ENCODE measurements around the gene PCDH9.

The PCDH9 gene

GRCh38 chr13:66528944-66529576, 701.1 kb downstream of the PCDH9 start:
- no peak overlapping the region for H4K8ac ChIP-seq (ENCODE audit: low read depth, low read length)
- no peak overlapping the region for H3K9ac ChIP-seq (ENCODE audit: low read length)
- H3K79me2 ChIP-seq (ENCODE audit: control insufficient read depth, insufficient read depth, low read length, poor library complexity): no peaks in the 10 kb centered on the region
- no peak overlapping the region for H3K27ac ChIP-seq (ENCODE audit: low read depth, low read length)
- no peak overlapping the region for H3K4me2 ChIP-seq (ENCODE audit: low read length)
- no peak overlapping the region for H4K91ac ChIP-seq (ENCODE audit: low read depth, low read length)
- no peak overlapping the region for H4K12ac ChIP-seq (ENCODE audit: low read depth, low read length)
- H3K4me3 ChIP-seq (ENCODE audit: low read depth, low read length): no peak overlapping the region
- H2BK120ac ChIP-seq (ENCODE audit: insufficient read depth, low read length, poor library complexity): no peak overlapping the region
- no peaks in the 10 kb centered on the region for H3K27me3 ChIP-seq (ENCODE audit: insufficient read depth, low read length)
- H3K4me1 ChIP-seq (ENCODE audit: control insufficient read depth in 1 of 2, insufficient read depth in 2 of 2, low read length in 2 of 2): no peaks in the 10 kb centered on the region
- no CpG with 5 or more reads among the region's 2 CpGs for WGBS (ENCODE audit: extremely low coverage, insufficient coverage, insufficient read length)
- no peak overlapping the region for H2AK5ac ChIP-seq (ENCODE audit: low read length)
- H3K79me1 ChIP-seq (ENCODE audit: low read length): no peaks in the 10 kb centered on the region
- DNase-seq: no peak
- no peaks in the 10 kb centered on the region for H3K9me3 ChIP-seq (ENCODE audit: insufficient read depth, low read depth, low read length)
- no peak overlapping the region for H2BK12ac ChIP-seq (ENCODE audit: low read length)
- no peaks in the 10 kb centered on the region for H3K36me3 ChIP-seq (ENCODE audit: control insufficient read depth in 1 of 2, insufficient read depth in 2 of 2, low read length in 2 of 2)
- no peak overlapping the region for H3K18ac ChIP-seq (ENCODE audit: low read length)
- no peak overlapping the region for H2AFZ ChIP-seq (ENCODE audit: insufficient read depth, low read length, poor library complexity)
- H2BK5ac ChIP-seq (ENCODE audit: low read depth, low read length, poor library complexity): no peak overlapping the region
- H3K4ac ChIP-seq (ENCODE audit: low read depth, low read length): no peak overlapping the region
- no peak overlapping the region for H3K23ac ChIP-seq (ENCODE audit: low read length)
- no peak overlapping the region for H3K14ac ChIP-seq (ENCODE audit: low read length)

GRCh38 chr13:66528180-66528579, 702.0 kb downstream of the PCDH9 start:
- H3K18ac ChIP-seq (ENCODE audit: low read length): no peak overlapping the region
- H3K4me1 ChIP-seq (ENCODE audit: control insufficient read depth in 1 of 2, insufficient read depth in 2 of 2, low read length in 2 of 2): no peaks in the 10 kb centered on the region
- no peak for DNase-seq
- no peak overlapping the region for H2AFZ ChIP-seq (ENCODE audit: insufficient read depth, low read length, poor library complexity)
- no peak overlapping the region for H3K23ac ChIP-seq (ENCODE audit: low read length)
- no peak overlapping the region for H3K4me3 ChIP-seq (ENCODE audit: low read depth, low read length)
- no peaks in the 10 kb centered on the region for H3K27me3 ChIP-seq (ENCODE audit: insufficient read depth, low read length)
- no peaks in the 10 kb centered on the region for H3K9me3 ChIP-seq (ENCODE audit: insufficient read depth, low read depth, low read length)
- no CpG with 5 or more reads among the region's 5 CpGs for WGBS (ENCODE audit: extremely low coverage, insufficient coverage, insufficient read length)
- H3K4me2 ChIP-seq (ENCODE audit: low read length): no peak overlapping the region
- no peak overlapping the region for H3K4ac ChIP-seq (ENCODE audit: low read depth, low read length)
- H2BK12ac ChIP-seq (ENCODE audit: low read length): no peak overlapping the region
- no peak overlapping the region for H4K8ac ChIP-seq (ENCODE audit: low read depth, low read length)
- H3K79me2 ChIP-seq (ENCODE audit: control insufficient read depth, insufficient read depth, low read length, poor library complexity): no peaks in the 10 kb centered on the region
- H3K79me1 ChIP-seq (ENCODE audit: low read length): no peaks in the 10 kb centered on the region
- H2BK120ac ChIP-seq (ENCODE audit: insufficient read depth, low read length, poor library complexity): no peak overlapping the region
- H3K36me3 ChIP-seq (ENCODE audit: control insufficient read depth in 1 of 2, insufficient read depth in 2 of 2, low read length in 2 of 2): no peaks in the 10 kb centered on the region
- H2BK5ac ChIP-seq (ENCODE audit: low read depth, low read length, poor library complexity): no peak overlapping the region
- no peak overlapping the region for H3K14ac ChIP-seq (ENCODE audit: low read length)
- H4K91ac ChIP-seq (ENCODE audit: low read depth, low read length): no peak overlapping the region
- no peak overlapping the region for H4K12ac ChIP-seq (ENCODE audit: low read depth, low read length)
- no peak overlapping the region for H2AK5ac ChIP-seq (ENCODE audit: low read length)
- H3K9ac ChIP-seq (ENCODE audit: low read length): no peak overlapping the region
- H3K27ac ChIP-seq (ENCODE audit: low read depth, low read length): no peak overlapping the region

GRCh38 chr13:66520511-66521355, 709.4 kb downstream of the PCDH9 start:
- Histone ChIP-seq H4K91ac (ENCODE audit: low read depth, low read length) (no peak overlapping the region), H3K18ac (ENCODE audit: low read length) (no peak overlapping the region), H2BK5ac (ENCODE audit: low read depth, low read length, poor library complexity) (no peak overlapping the region), H3K4me2 (ENCODE audit: low read length) (no peak overlapping the region), H3K4ac (ENCODE audit: low read depth, low read length) (no peak overlapping the region), H3K4me1 (ENCODE audit: control insufficient read depth in 1 of 2, insufficient read depth in 2 of 2, low read length in 2 of 2) (no peaks in the 10 kb centered on the region), H3K27me3 (ENCODE audit: insufficient read depth, low read length) (no peaks in the 10 kb centered on the region), H3K79me1 (ENCODE audit: low read length) (no peaks in the 10 kb centered on the region), H3K36me3 (ENCODE audit: control insufficient read depth in 1 of 2, insufficient read depth in 2 of 2, low read length in 2 of 2) (no peaks in the 10 kb centered on the region), H2AFZ (ENCODE audit: insufficient read depth, low read length, poor library complexity) (no peak overlapping the region), H4K12ac (ENCODE audit: low read depth, low read length) (no peak overlapping the region), H2BK12ac (ENCODE audit: low read length) (no peak overlapping the region), H3K23ac (ENCODE audit: low read length) (no peak overlapping the region), H3K79me2 (ENCODE audit: control insufficient read depth, insufficient read depth, low read length, poor library complexity) (no peaks in the 10 kb centered on the region), H2BK120ac (ENCODE audit: insufficient read depth, low read length, poor library complexity) (no peak overlapping the region), H2AK5ac (ENCODE audit: low read length) (no peak overlapping the region), H4K8ac (ENCODE audit: low read depth, low read length) (no peak overlapping the region), H3K4me3 (ENCODE audit: low read depth, low read length) (no peak overlapping the region), H3K9me3 (ENCODE audit: insufficient read depth, low read depth, low read length) (no peaks in the 10 kb centered on the region), H3K9ac (ENCODE audit: low read length) (no peak overlapping the region), H3K27ac (ENCODE audit: low read depth, low read length) (no peak overlapping the region), H3K14ac (ENCODE audit: low read length) (no peak overlapping the region)
- no peak for DNase-seq
- WGBS (ENCODE audit: extremely low coverage, insufficient coverage, insufficient read length): no CpG with 5 or more reads among the region's 2 CpGs

GRCh38 chr13:66519259-66519658, 710.9 kb downstream of the PCDH9 start:
- Histone ChIP-seq H3K23ac (ENCODE audit: low read length) (no peak overlapping the region), H2BK12ac (ENCODE audit: low read length) (no peak overlapping the region), H3K36me3 (ENCODE audit: control insufficient read depth in 1 of 2, insufficient read depth in 2 of 2, low read length in 2 of 2) (no peaks in the 10 kb centered on the region), H2BK5ac (ENCODE audit: low read depth, low read length, poor library complexity) (no peak overlapping the region), H2AFZ (ENCODE audit: insufficient read depth, low read length, poor library complexity) (no peak overlapping the region), H3K27ac (ENCODE audit: low read depth, low read length) (no peak overlapping the region), H3K18ac (ENCODE audit: low read length) (no peak overlapping the region), H4K8ac (ENCODE audit: low read depth, low read length) (no peak overlapping the region), H3K4me1 (ENCODE audit: control insufficient read depth in 1 of 2, insufficient read depth in 2 of 2, low read length in 2 of 2) (no peaks in the 10 kb centered on the region), H4K12ac (ENCODE audit: low read depth, low read length) (no peak overlapping the region), H2AK5ac (ENCODE audit: low read length) (no peak overlapping the region), H3K9ac (ENCODE audit: low read length) (no peak overlapping the region), H3K79me1 (ENCODE audit: low read length) (no peaks in the 10 kb centered on the region), H2BK120ac (ENCODE audit: insufficient read depth, low read length, poor library complexity) (no peak overlapping the region), H3K4me2 (ENCODE audit: low read length) (no peak overlapping the region), H3K14ac (ENCODE audit: low read length) (no peak overlapping the region), H3K4me3 (ENCODE audit: low read depth, low read length) (no peak overlapping the region), H3K9me3 (ENCODE audit: insufficient read depth, low read depth, low read length) (no peaks in the 10 kb centered on the region), H4K91ac (ENCODE audit: low read depth, low read length) (no peak overlapping the region), H3K79me2 (ENCODE audit: control insufficient read depth, insufficient read depth, low read length, poor library complexity) (no peaks in the 10 kb centered on the region), H3K27me3 (ENCODE audit: insufficient read depth, low read length) (no peaks in the 10 kb centered on the region), H3K4ac (ENCODE audit: low read depth, low read length) (no peak overlapping the region)
- no CpG with 5 or more reads among the region's 4 CpGs for WGBS (ENCODE audit: extremely low coverage, insufficient coverage, insufficient read length)
- DNase-seq: no peak

All from trophoblast cell (in vitro differentiated cells and primary cell).